Measurements from ENCODE around the gene CDK5RAP3. TPM values are rescaled to one million over a fixed set of nuclear protein-coding genes. Genes with fewer than 3 reads are reported as not detected.

CDK5RAP3 gene
- total RNA-seq, 1 experiment from 2014 or later, result 255 TPM

- ChIA-PET RAD21 (ENCODE audit: low non-redundant PET in 1 of 2, low total read pairs in 2 of 2, uncharacterized antibody in 2 of 2, unreplicated experiment in 2 of 2) (no interaction called here), CTCF (interaction anchor here (1.1 kb wide), 1 partner anchor 9 kb away, joined by 5 read pairs; no protein-coding TSS in a partner anchor), POLR2A (no interaction called here)
- Histone ChIP-seq H3K27me3 (ENCODE audit: insufficient read depth, low read length) (no peaks in the 10 kb centered on the region), H3K4me2 (ENCODE audit: low read length) (no peak overlapping the region), H3K9ac (ENCODE audit: low read length) (no peak overlapping the region), H3K79me2 (ENCODE audit: insufficient read depth, low read length) (no peaks in the 10 kb centered on the region), H2AFZ (ENCODE audit: low read depth, low read length, poor library complexity, severe bottlenecking) (no peak overlapping the region), H3K27ac (ENCODE audit: low read depth, low read length) (no peak overlapping the region), H3K36me3 (ENCODE audit: control insufficient read depth in 1 of 2, insufficient read depth in 2 of 2, low read length in 2 of 2) (no peaks in the 10 kb centered on the region), H3K4me1 (ENCODE audit: control insufficient read depth in 1 of 2, insufficient read depth in 2 of 2, low read length in 2 of 2) (peaks cover 7 to 20% of the 10 kb centered on the region in 2 experiments), H3K9me2 (ENCODE audit: insufficient read depth) (no peaks in the 10 kb centered on the region), H3K9me3 (ENCODE audit: control insufficient read depth in 1 of 2, insufficient read depth in 1 of 2, low read depth in 1 of 2, low read length in 2 of 2) (no peaks in the 10 kb centered on the region), H3K4me3 (replicated peaks in 1 of 2; ENCODE audit: low read depth in 1 of 2, low read length in 2 of 2) (no peak overlapping the region), H4K20me1 (ENCODE audit: insufficient read depth) (no peaks in the 10 kb centered on the region)
- TF ChIP-seq POLR2AphosphoS5 (IDR thresholded peaks at IDR 0.05; ENCODE audit: low read depth, low read length) (no peak), FOSL1 (IDR thresholded peaks at IDR 0.05; ENCODE audit: low read depth) (no peak), EGR1 (IDR thresholded peaks at IDR 0.05; ENCODE audit: low read depth) (no peak), EZH2 (IDR thresholded peaks at IDR 0.05) (no peak), TCF7L2 (IDR thresholded peaks at IDR 0.05; ENCODE audit: borderline replicate concordance, extremely low read depth, insufficient read depth, insufficient read length) (no peak), JUND (IDR thresholded peaks at IDR 0.05) (no peak)
- TF ChIP-seq, protein P1, sequence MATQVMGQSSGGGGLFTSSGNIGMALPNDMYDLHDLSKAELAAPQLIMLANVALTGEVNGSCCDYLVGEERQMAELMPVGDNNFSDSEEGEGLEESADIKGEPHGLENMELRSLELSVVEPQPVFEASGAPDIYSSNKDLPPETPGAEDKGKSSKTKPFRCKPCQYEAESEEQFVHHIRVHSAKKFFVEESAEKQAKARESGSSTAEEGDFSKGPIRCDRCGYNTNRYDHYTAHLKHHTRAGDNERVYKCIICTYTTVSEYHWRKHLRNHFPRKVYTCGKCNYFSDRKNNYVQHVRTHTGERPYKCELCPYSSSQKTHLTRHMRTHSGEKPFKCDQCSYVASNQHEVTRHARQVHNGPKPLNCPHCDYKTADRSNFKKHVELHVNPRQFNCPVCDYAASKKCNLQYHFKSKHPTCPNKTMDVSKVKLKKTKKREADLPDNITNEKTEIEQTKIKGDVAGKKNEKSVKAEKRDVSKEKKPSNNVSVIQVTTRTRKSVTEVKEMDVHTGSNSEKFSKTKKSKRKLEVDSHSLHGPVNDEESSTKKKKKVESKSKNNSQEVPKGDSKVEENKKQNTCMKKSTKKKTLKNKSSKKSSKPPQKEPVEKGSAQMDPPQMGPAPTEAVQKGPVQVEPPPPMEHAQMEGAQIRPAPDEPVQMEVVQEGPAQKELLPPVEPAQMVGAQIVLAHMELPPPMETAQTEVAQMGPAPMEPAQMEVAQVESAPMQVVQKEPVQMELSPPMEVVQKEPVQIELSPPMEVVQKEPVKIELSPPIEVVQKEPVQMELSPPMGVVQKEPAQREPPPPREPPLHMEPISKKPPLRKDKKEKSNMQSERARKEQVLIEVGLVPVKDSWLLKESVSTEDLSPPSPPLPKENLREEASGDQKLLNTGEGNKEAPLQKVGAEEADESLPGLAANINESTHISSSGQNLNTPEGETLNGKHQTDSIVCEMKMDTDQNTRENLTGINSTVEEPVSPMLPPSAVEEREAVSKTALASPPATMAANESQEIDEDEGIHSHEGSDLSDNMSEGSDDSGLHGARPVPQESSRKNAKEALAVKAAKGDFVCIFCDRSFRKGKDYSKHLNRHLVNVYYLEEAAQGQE (IDR thresholded peaks at IDR 0.05; ENCODE audit: low read depth), result no peak
- TF ChIP-seq, protein P2, sequence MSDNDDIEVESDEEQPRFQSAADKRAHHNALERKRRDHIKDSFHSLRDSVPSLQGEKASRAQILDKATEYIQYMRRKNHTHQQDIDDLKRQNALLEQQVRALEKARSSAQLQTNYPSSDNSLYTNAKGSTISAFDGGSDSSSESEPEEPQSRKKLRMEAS (IDR thresholded peaks at IDR 0.05), result no peak
- BruUV-seq (replicated peaks), result no TSS peak
- ATAC-seq (no peak), DNase-seq (ENCODE audit: low read depth, low spot score) (no peak)
- intact Hi-C loops (cut with micrococcal nuclease), result no loop called here
Observed at GRCh38 chr17:47998044-47998443, 27.1 kb downstream of the CDK5RAP3 start.

All from HCT116 (cell line).